Measurements from ENCODE around the gene SUGP2. TPM values are rescaled to one million over a fixed set of nuclear protein-coding genes. Genes with fewer than 3 reads are reported as not detected.

The SUGP2 gene
- total and polyA plus RNA-seq, 2 experiments from 2014 or later, result 28.8 to 29.7 TPM

DNA sequence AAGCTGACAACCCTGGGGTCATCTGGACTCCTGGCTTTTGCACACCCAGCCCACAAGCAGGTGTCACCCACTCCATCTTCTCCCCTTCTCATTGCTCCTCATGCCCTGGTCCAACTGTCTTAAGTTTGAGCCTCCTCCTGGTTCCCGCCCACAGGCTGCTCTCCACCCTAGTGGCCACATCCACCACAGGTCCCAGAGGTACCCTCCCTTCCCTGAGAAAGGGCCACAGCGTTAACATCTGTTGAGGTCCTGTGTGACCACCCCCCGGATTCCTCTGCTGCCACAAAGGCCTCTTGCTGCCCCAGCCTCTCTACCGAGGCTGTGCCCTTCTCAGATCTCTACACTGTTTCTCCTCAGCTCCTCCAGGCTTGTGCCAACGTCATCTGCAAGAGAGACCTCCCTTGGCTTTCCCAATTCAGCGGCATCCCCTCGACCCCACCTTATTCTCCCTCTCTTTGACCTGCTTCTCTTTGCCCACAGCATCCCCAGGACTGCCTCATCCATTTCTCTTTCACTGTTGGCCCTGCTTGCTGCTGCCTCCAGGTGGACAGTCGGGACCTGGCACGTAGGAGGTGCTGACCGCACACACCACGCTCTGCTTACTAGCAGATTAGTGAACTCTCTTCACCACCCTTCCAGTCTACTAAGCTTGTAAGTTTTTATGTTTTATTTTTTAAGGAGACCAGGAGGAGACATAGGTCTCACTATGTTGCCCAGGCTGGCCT, 33.3 kb downstream of the SUGP2 start:
- H3K9me2 ChIP-seq (ENCODE audit: insufficient read depth), result no peaks in the 10 kb centered on the region
- 85 to 88% methylated on average over 11 of the region's 11 CpGs for WGBS, 2 experiments (ENCODE audit: low coverage in 1 of 2, low lambda C conversion rate in 2 of 2, missing lambda C conversion rate in 2 of 2)
- peaks cover 6% of the 10 kb centered on the region for H3K4me1 ChIP-seq (ENCODE audit: insufficient read depth)
- no peak overlapping the region for H3K9ac ChIP-seq
- H3K9me3 ChIP-seq (ENCODE audit: low read depth), result no peaks in the 10 kb centered on the region
- no peak overlapping the region for H3K4me3 ChIP-seq
- in situ Hi-C loops (cut with MboI), result no loop called here
- no peaks in the 10 kb centered on the region for H3K27me3 ChIP-seq (replicated peaks; ENCODE audit: insufficient read depth)
- no peaks in the 10 kb centered on the region for H4K20me1 ChIP-seq (ENCODE audit: insufficient read depth)
- peak; percentile 40 for DNase-seq
- H3K36me3 ChIP-seq (ENCODE audit: low read depth), result peaks cover 17% of the 10 kb centered on the region; the same call in 1 of the 2 replicates
- no peak overlapping the region for H2AFZ ChIP-seq
- no peak overlapping the region for H3K27ac ChIP-seq
- TF ChIP-seq EZH2phosphoT487 (IDR thresholded peaks at IDR 0.05; ENCODE audit: insufficient read depth, low read depth) (no peak), EZH2 (IDR thresholded peaks at IDR 0.05; ENCODE audit: insufficient read depth, poor library complexity, severe bottlenecking) (no peak)
- H3F3A ChIP-seq (ENCODE audit: insufficient read depth), result peaks cover 11% of the 10 kb centered on the region; the same call in 1 of the 2 replicates
- H3K4me2 ChIP-seq (ENCODE audit: unreplicated experiment), result no peak overlapping the region
- peaks cover 4% of the 10 kb centered on the region; the same call in 1 of the 2 replicates for H3K79me2 ChIP-seq (ENCODE audit: insufficient read depth)

- Histone ChIP-seq H3K4me1 (ENCODE audit: insufficient read depth) (peaks cover 6% of the 10 kb centered on the region), H3K27ac (no peak overlapping the region), H3K4me2 (ENCODE audit: unreplicated experiment) (no peak overlapping the region), H3K4me3 (no peak overlapping the region), H3K9ac (no peak overlapping the region), H4K20me1 (ENCODE audit: insufficient read depth) (no peaks in the 10 kb centered on the region), H3K27me3 (replicated peaks; ENCODE audit: insufficient read depth) (no peaks in the 10 kb centered on the region), H2AFZ (no peak overlapping the region), H3K9me2 (ENCODE audit: insufficient read depth) (no peaks in the 10 kb centered on the region), H3F3A (ENCODE audit: insufficient read depth) (peaks cover 11% of the 10 kb centered on the region; the same call in 1 of the 2 replicates), H3K36me3 (ENCODE audit: low read depth) (peaks cover 19% of the 10 kb centered on the region; the same call in 1 of the 2 replicates), H3K9me3 (ENCODE audit: low read depth) (no peaks in the 10 kb centered on the region), H3K79me2 (ENCODE audit: insufficient read depth) (peaks cover 4% of the 10 kb centered on the region; the same call in 1 of the 2 replicates)
- no peak for TF ChIP-seq EZH2 (IDR thresholded peaks at IDR 0.05; ENCODE audit: insufficient read depth, poor library complexity, severe bottlenecking)
- in situ Hi-C loops (cut with MboI), result no loop called here
- WGBS, 2 experiments (ENCODE audit: low coverage in 1 of 2, low lambda C conversion rate in 2 of 2, missing lambda C conversion rate in 2 of 2), result 79 to 80% methylated on average over 14 of the region's 14 CpGs
- peak; percentile 21 for DNase-seq
Observed at GRCh38 chr19:18999016-18999758, 34.1 kb downstream of the SUGP2 start.

DNA sequence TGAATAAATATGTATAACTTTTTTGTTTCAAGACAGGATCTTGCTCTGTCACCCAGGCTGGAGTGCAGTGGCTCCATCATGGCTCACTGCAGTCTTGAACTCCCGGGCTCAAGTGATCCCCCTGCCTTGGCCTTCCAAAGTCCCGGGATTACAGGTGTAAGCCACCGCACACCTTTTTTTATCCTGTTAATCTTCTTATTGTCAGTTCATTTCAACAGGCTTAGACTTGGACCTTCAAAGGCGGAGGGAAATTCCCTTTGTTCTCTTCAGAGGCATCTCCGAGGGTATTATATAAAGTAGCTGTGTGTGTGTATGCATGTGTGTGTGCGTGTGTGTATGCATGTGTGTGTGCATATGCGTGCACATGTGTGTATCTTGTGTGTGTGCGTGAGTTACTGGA, 35.0 kb downstream of the SUGP2 start:
- TF ChIP-seq EZH2 (IDR thresholded peaks at IDR 0.05; ENCODE audit: insufficient read depth, poor library complexity, severe bottlenecking) (no peak), EZH2phosphoT487 (IDR thresholded peaks at IDR 0.05; ENCODE audit: insufficient read depth, low read depth) (no peak)
- H3K9me2 ChIP-seq (ENCODE audit: insufficient read depth), result no peaks in the 10 kb centered on the region
- H3K9me3 ChIP-seq (ENCODE audit: low read depth), result no peaks in the 10 kb centered on the region
- in situ Hi-C loops (cut with MboI), result no loop called here
- H3K9ac ChIP-seq, result no peak overlapping the region
- H3K27ac ChIP-seq, result no peak overlapping the region
- no peak overlapping the region for H3K4me2 ChIP-seq (ENCODE audit: unreplicated experiment)
- WGBS, 2 experiments (ENCODE audit: low coverage in 1 of 2, low lambda C conversion rate in 2 of 2, missing lambda C conversion rate in 2 of 2), result 94 to 98% methylated on average over 8 of the region's 8 CpGs
- H3K79me2 ChIP-seq (ENCODE audit: insufficient read depth), result peaks cover 3% of the 10 kb centered on the region; the same call in 1 of the 2 replicates
- H3F3A ChIP-seq (ENCODE audit: insufficient read depth), result peaks cover 11% of the 10 kb centered on the region; the same call in 1 of the 2 replicates
- peaks cover 6% of the 10 kb centered on the region for H3K4me1 ChIP-seq (ENCODE audit: insufficient read depth)
- no peaks in the 10 kb centered on the region for H4K20me1 ChIP-seq (ENCODE audit: insufficient read depth)
- H2AFZ ChIP-seq, result no peak overlapping the region
- DNase-seq, result no peak
- H3K36me3 ChIP-seq (ENCODE audit: low read depth), result peaks cover 23% of the 10 kb centered on the region; the same call in 1 of the 2 replicates
- no peaks in the 10 kb centered on the region for H3K27me3 ChIP-seq (replicated peaks; ENCODE audit: insufficient read depth)
- H3K4me3 ChIP-seq, result no peak overlapping the region

DNA sequence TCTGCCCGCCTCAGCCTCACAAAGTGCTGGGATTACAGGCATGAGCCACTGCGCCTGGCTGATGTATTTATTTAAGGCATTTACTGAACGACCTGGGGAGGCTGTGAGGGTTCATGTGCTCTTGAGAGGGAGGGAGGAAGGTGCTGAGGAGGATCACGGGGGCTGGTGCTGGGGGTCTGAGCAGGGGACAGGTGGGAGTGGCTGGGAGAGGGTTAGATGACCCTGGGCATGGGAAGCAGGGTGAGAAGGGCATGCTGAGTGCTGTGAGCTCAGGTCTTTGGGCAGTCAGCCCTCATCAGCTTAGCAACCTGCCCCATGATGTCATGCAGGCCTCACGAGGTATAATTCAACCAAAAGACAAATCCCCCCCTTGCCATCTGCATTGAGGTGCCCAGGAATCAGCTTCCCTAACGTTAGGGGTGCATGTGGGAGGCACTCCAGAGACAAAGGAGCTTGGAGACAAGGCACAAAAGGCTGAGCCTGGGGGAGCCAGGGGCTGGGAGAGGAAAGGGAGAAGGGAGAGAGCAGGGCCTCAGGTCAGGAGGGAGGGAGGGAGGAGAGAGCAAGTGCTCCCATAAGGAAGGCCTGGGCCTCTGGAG, 36.4 kb downstream of the SUGP2 start:
- H3K4me2 ChIP-seq (ENCODE audit: unreplicated experiment), result no peak overlapping the region
- H3K9me3 ChIP-seq (ENCODE audit: low read depth), result no peaks in the 10 kb centered on the region
- no peak for DNase-seq
- H4K20me1 ChIP-seq (ENCODE audit: insufficient read depth), result no peaks in the 10 kb centered on the region
- H2AFZ ChIP-seq, result no peak overlapping the region
- H3K79me2 ChIP-seq (ENCODE audit: insufficient read depth), result no peaks in the 10 kb centered on the region
- H3K4me3 ChIP-seq, result no peak overlapping the region
- H3K27me3 ChIP-seq (replicated peaks; ENCODE audit: insufficient read depth), result no peaks in the 10 kb centered on the region
- peaks cover 6% of the 10 kb centered on the region for H3K4me1 ChIP-seq (ENCODE audit: insufficient read depth)
- peak overlapping the region; percentile 87; the same call in 1 of the 2 replicates for H3K27ac ChIP-seq
- no peak overlapping the region for H3K9ac ChIP-seq
- peaks cover 23% of the 10 kb centered on the region; the same call in 1 of the 2 replicates for H3K36me3 ChIP-seq (ENCODE audit: low read depth)
- 85 to 86% methylated on average over 6 of the region's 6 CpGs for WGBS, 2 experiments (ENCODE audit: low coverage in 1 of 2, low lambda C conversion rate in 2 of 2, missing lambda C conversion rate in 2 of 2)
- TF ChIP-seq EZH2phosphoT487 (IDR thresholded peaks at IDR 0.05; ENCODE audit: insufficient read depth, low read depth) (no peak), EZH2 (IDR thresholded peaks at IDR 0.05; ENCODE audit: insufficient read depth, poor library complexity, severe bottlenecking) (no peak)
- H3F3A ChIP-seq (ENCODE audit: insufficient read depth), result peaks cover 11% of the 10 kb centered on the region; the same call in 1 of the 2 replicates
- in situ Hi-C loops (cut with MboI), result no loop called here
- H3K9me2 ChIP-seq (ENCODE audit: insufficient read depth), result no peaks in the 10 kb centered on the region

Data from GM23248 (cell line).